ENCODE measurements around the gene RAPSN.

RAPSN gene

DNA sequence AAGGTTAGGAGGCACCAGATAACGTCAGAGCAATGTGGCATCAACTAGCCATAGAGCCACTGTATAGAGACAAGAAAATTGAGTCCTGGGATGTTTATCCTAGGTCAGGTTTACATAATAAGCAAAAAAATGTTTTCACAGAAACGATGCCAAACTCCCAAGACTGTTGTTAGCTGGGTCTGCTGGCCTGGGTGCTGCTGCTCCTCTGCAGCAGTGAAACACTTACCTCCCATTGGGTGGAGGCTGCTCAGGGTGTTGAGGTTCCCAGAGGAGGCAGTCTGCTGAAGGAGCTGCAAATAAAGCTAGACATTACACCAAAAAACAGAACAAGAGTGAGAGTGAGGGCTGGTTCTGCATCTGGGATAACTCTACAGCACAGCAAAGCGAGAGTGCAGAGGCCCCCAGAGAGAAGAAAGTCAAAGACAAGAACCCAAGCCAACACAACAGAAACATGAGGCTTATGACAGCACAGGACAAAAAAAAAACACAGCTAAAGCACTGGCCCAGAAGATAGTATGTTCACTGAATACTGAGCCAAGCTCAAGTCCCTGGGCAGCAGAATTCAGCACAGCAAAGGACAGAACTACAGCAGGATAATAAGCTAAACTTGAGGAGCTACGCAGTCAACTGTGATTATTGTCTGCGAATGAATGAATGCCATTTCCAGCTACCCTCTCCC, 29.9 kb upstream of the RAPSN start:
- Histone ChIP-seq H4K91ac (ENCODE audit: low read depth, low read length, poor library complexity) (no peak overlapping the region), H3K36me3 (replicated peaks in 1 of 2; ENCODE audit: control insufficient read depth in 2 of 2, insufficient read depth in 2 of 2, low read length in 2 of 2) (peaks cover 55 to 99% of the 10 kb centered on the region in 2 donors), H3K4me2 (ENCODE audit: insufficient read depth, low read length, poor library complexity, severe bottlenecking) (no peak overlapping the region), H2BK5ac (ENCODE audit: low read length) (no peak overlapping the region), H3K27me3 (ENCODE audit: control insufficient read depth in 3 of 3, insufficient read depth in 3 of 3, low read depth in 1 of 3, low read length in 3 of 3) (no peaks in the 10 kb centered on the region), H2AK5ac (ENCODE audit: low read depth, low read length) (no peak overlapping the region), H3K4me1 (ENCODE audit: control insufficient read depth in 2 of 2, insufficient read depth in 1 of 2, low read depth in 1 of 2, low read length in 2 of 2) (no peaks in the 10 kb centered on the region), H2BK15ac (ENCODE audit: low read length) (no peak overlapping the region), H2BK12ac (ENCODE audit: low read length) (no peak overlapping the region), H4K8ac (ENCODE audit: low read depth, low read length) (no peak overlapping the region), H2BK120ac (ENCODE audit: low read depth, low read length) (no peak overlapping the region), H3K27ac (replicated peaks; ENCODE audit: low read length) (no peak overlapping the region), H3K79me1 (ENCODE audit: low read depth, low read length) (peaks cover 2% of the 10 kb centered on the region), H3K9ac (ENCODE audit: low read depth, low read length, poor library complexity) (no peak overlapping the region), H3K4ac (ENCODE audit: low read length) (no peak overlapping the region), H3K9me3 (replicated peaks in 1 of 2; ENCODE audit: control insufficient read depth in 2 of 2, insufficient read depth in 1 of 2, low read depth in 1 of 2, low read length in 2 of 2) (peaks cover 0 to 1% of the 10 kb centered on the region in 2 donors), H3K4me3 (ENCODE audit: low read length in 2 of 2) (no peak overlapping the region), H2AFZ (ENCODE audit: low read length) (no peak overlapping the region), H3K18ac (ENCODE audit: low read length) (no peak overlapping the region), H3K23ac (ENCODE audit: low read depth, low read length, poor library complexity) (no peak overlapping the region), H3K14ac (ENCODE audit: low read length) (no peak overlapping the region)
- DNase-seq (ENCODE audit: low spot score), result no peak
- WGBS, 2 donors (ENCODE audit: extremely low coverage in 2 of 2, insufficient read length in 2 of 2, insufficient replicate concordance in 1 of 2), result no CpG with 5 or more reads among the region's 5 CpGs

DNA sequence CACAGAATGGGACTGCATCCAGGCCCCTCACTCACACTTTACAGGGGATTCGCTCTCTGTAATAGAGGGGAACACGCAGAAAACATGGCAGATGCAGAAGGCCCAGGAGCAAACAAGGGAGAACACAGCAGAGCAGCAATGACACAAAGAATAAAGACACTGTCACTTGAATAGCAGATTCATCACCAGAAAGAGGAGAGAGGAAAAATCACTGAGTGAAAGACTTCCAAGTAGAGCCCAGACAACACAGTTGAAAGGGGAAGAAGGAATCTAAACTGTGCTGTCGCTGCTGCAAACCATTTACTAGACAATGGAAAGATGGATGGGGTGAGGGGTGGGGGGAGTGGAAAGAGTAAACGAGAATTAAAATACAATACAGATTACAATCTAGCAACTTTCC, 28.8 kb upstream of the RAPSN start:
- Histone ChIP-seq H3K79me1 (ENCODE audit: low read depth, low read length) (peaks cover 2% of the 10 kb centered on the region), H3K4me3 (ENCODE audit: low read length in 2 of 2) (no peak overlapping the region), H3K4me1 (ENCODE audit: control insufficient read depth in 2 of 2, insufficient read depth in 1 of 2, low read depth in 1 of 2, low read length in 2 of 2) (no peaks in the 10 kb centered on the region), H3K9ac (ENCODE audit: low read depth, low read length, poor library complexity) (no peak overlapping the region), H4K91ac (ENCODE audit: low read depth, low read length, poor library complexity) (no peak overlapping the region), H3K14ac (ENCODE audit: low read length) (no peak overlapping the region), H2AFZ (ENCODE audit: low read length) (no peak overlapping the region), H3K27me3 (ENCODE audit: control insufficient read depth in 3 of 3, insufficient read depth in 3 of 3, low read depth in 1 of 3, low read length in 3 of 3) (no peaks in the 10 kb centered on the region), H2AK5ac (ENCODE audit: low read depth, low read length) (no peak overlapping the region), H3K23ac (ENCODE audit: low read depth, low read length, poor library complexity) (no peak overlapping the region), H3K9me3 (replicated peaks in 1 of 2; ENCODE audit: control insufficient read depth in 2 of 2, insufficient read depth in 1 of 2, low read depth in 1 of 2, low read length in 2 of 2) (peaks cover 0 to 1% of the 10 kb centered on the region in 2 donors), H2BK120ac (ENCODE audit: low read depth, low read length) (no peak overlapping the region), H3K4ac (ENCODE audit: low read length) (no peak overlapping the region), H3K18ac (ENCODE audit: low read length) (no peak overlapping the region), H3K4me2 (ENCODE audit: insufficient read depth, low read length, poor library complexity, severe bottlenecking) (no peak overlapping the region), H2BK15ac (ENCODE audit: low read length) (no peak overlapping the region), H2BK5ac (ENCODE audit: low read length) (no peak overlapping the region), H4K8ac (ENCODE audit: low read depth, low read length) (no peak overlapping the region), H3K27ac (replicated peaks; ENCODE audit: low read length) (no peak overlapping the region), H3K36me3 (replicated peaks in 1 of 2; ENCODE audit: control insufficient read depth in 2 of 2, insufficient read depth in 2 of 2, low read length in 2 of 2) (peaks cover 53 to 99% of the 10 kb centered on the region in 2 donors), H2BK12ac (ENCODE audit: low read length) (no peak overlapping the region)
- no peak for DNase-seq (ENCODE audit: low spot score)
- no CpG with 5 or more reads among the region's 4 CpGs for WGBS, 2 donors (ENCODE audit: extremely low coverage in 2 of 2, insufficient read length in 2 of 2, insufficient replicate concordance in 1 of 2)

DNA sequence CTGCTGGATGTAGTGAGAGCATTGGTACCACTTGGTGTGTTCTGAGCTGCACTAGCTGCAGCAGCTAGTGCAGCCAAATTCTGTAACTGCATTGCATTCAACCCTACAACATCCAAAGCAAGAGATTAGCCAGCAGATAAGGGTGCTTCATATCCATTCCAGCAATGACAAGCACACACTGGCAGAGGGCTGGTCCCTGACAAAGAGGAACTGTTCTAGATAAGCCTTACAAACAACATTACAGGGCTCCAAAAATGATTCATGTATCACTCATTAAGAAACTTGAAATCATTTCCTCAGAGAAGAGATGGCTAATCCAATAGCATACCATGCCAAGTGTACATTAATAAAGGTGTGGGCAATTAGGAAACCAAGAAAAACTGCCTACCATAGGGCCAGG, 28.4 kb upstream of the RAPSN start:
- H3K27me3 ChIP-seq (ENCODE audit: control insufficient read depth in 3 of 3, insufficient read depth in 3 of 3, low read depth in 1 of 3, low read length in 3 of 3), result no peaks in the 10 kb centered on the region
- no peak overlapping the region for H2BK120ac ChIP-seq (ENCODE audit: low read depth, low read length)
- H2BK15ac ChIP-seq (ENCODE audit: low read length), result no peak overlapping the region
- no peak overlapping the region for H2BK5ac ChIP-seq (ENCODE audit: low read length)
- no peak overlapping the region for H3K4ac ChIP-seq (ENCODE audit: low read length)
- no peak overlapping the region for H2AK5ac ChIP-seq (ENCODE audit: low read depth, low read length)
- no peak overlapping the region for H3K27ac ChIP-seq (replicated peaks; ENCODE audit: low read length)
- no peak overlapping the region for H3K23ac ChIP-seq (ENCODE audit: low read depth, low read length, poor library complexity)
- no peak overlapping the region for H3K9ac ChIP-seq (ENCODE audit: low read depth, low read length, poor library complexity)
- no peak overlapping the region for H4K8ac ChIP-seq (ENCODE audit: low read depth, low read length)
- no peak overlapping the region for H3K4me2 ChIP-seq (ENCODE audit: insufficient read depth, low read length, poor library complexity, severe bottlenecking)
- no peak overlapping the region for H2BK12ac ChIP-seq (ENCODE audit: low read length)
- no peak overlapping the region for H3K4me3 ChIP-seq (ENCODE audit: low read length in 2 of 2)
- no peak overlapping the region for H3K14ac ChIP-seq (ENCODE audit: low read length)
- no peaks in the 10 kb centered on the region for H3K4me1 ChIP-seq (ENCODE audit: control insufficient read depth in 2 of 2, insufficient read depth in 1 of 2, low read depth in 1 of 2, low read length in 2 of 2)
- no peak for DNase-seq (ENCODE audit: low spot score)
- H3K18ac ChIP-seq (ENCODE audit: low read length), result no peak overlapping the region
- peaks cover 53 to 99% of the 10 kb centered on the region in 2 donors for H3K36me3 ChIP-seq (replicated peaks in 1 of 2; ENCODE audit: control insufficient read depth in 2 of 2, insufficient read depth in 2 of 2, low read length in 2 of 2)
- no peak overlapping the region for H2AFZ ChIP-seq (ENCODE audit: low read length)
- peaks cover 2% of the 10 kb centered on the region for H3K79me1 ChIP-seq (ENCODE audit: low read depth, low read length)
- peaks cover 0 to 1% of the 10 kb centered on the region in 2 donors for H3K9me3 ChIP-seq (replicated peaks in 1 of 2; ENCODE audit: control insufficient read depth in 2 of 2, insufficient read depth in 1 of 2, low read depth in 1 of 2, low read length in 2 of 2)
- no peak overlapping the region for H4K91ac ChIP-seq (ENCODE audit: low read depth, low read length, poor library complexity)

DNA sequence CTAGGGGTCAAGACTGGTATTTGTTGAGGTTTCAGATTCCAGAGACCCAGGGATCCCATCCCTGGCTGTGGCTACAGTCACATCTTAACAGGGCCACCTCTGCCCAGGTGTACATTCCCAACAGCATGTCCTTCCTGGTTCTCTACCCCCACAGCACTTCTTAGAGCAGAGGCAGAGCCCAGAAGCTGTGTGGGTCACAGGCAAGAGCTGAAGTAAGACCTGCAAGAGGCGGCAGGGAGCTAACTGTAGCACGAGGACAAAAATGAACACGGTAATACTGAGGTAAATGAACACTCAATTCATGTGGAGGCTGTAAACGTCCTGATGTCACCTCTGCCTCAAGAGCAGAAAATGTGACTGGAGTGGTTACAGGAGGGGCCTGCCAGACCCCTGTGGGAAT, 21.7 kb upstream of the RAPSN start:
- Histone ChIP-seq H3K79me1 (ENCODE audit: low read depth, low read length) (peaks cover 2% of the 10 kb centered on the region), H4K8ac (ENCODE audit: low read depth, low read length) (no peak overlapping the region), H2AFZ (ENCODE audit: low read length) (no peak overlapping the region), H4K91ac (ENCODE audit: low read depth, low read length, poor library complexity) (no peak overlapping the region), H3K23ac (ENCODE audit: low read depth, low read length, poor library complexity) (no peak overlapping the region), H3K27me3 (ENCODE audit: control insufficient read depth in 3 of 3, insufficient read depth in 3 of 3, low read depth in 1 of 3, low read length in 3 of 3) (no peaks in the 10 kb centered on the region), H2BK15ac (ENCODE audit: low read length) (no peak overlapping the region), H2BK5ac (ENCODE audit: low read length) (no peak overlapping the region), H3K27ac (replicated peaks; ENCODE audit: low read length) (no peak overlapping the region), H3K18ac (ENCODE audit: low read length) (no peak overlapping the region), H3K14ac (ENCODE audit: low read length) (no peak overlapping the region), H3K36me3 (replicated peaks in 1 of 2; ENCODE audit: control insufficient read depth in 2 of 2, insufficient read depth in 2 of 2, low read length in 2 of 2) (peaks cover 43 to 100% of the 10 kb centered on the region in 2 donors), H3K4me3 (ENCODE audit: low read length in 2 of 2) (no peak overlapping the region), H3K9me3 (replicated peaks in 1 of 2; ENCODE audit: control insufficient read depth in 2 of 2, insufficient read depth in 1 of 2, low read depth in 1 of 2, low read length in 2 of 2) (no peaks in the 10 kb centered on the region), H3K4me2 (ENCODE audit: insufficient read depth, low read length, poor library complexity, severe bottlenecking) (no peak overlapping the region), H3K4me1 (ENCODE audit: control insufficient read depth in 2 of 2, insufficient read depth in 1 of 2, low read depth in 1 of 2, low read length in 2 of 2) (peaks cover 16 to 26% of the 10 kb centered on the region in 2 donors), H3K9ac (ENCODE audit: low read depth, low read length, poor library complexity) (no peak overlapping the region), H2BK120ac (ENCODE audit: low read depth, low read length) (no peak overlapping the region), H2BK12ac (ENCODE audit: low read length) (no peak overlapping the region), H3K4ac (ENCODE audit: low read length) (no peak overlapping the region), H2AK5ac (ENCODE audit: low read depth, low read length) (no peak overlapping the region)
- no CpG with 5 or more reads among the region's 4 CpGs for WGBS, 2 donors (ENCODE audit: extremely low coverage in 2 of 2, insufficient read length in 2 of 2, insufficient replicate concordance in 1 of 2)
- no peak for DNase-seq (ENCODE audit: low spot score)
